Right forelimb (tissue), 1 donor: ENCODE results near the gene SNAPIN.
"Not testable (repeated sequence)": the region's sequence is repeated elsewhere in the genome, so short reads cannot be mapped to it uniquely, and the experiment has no call there.

Source experiments
- DNase-seq: peaks from one replicate; pipeline ENCODE4 v3.0.0-alpha.2; 2018

Gene SNAPIN

GRCh38 chr1:153649137-153649862 lies 9.2 kb upstream of the SNAPIN start:
- no peak for DNase-seq

GRCh38 chr1:153649863-153650235 lies 8.7 kb upstream of the SNAPIN start:
- peak; percentile 63 for DNase-seq

- no peak for DNase-seq
Measured at GRCh38 chr1:153651771-153652170, 6.7 kb upstream of the SNAPIN start.

GRCh38 chr1:153652805-153653500 lies 5.5 kb upstream of the SNAPIN start:
- no peak for DNase-seq

GRCh38 chr1:153655333-153655732 lies 3.2 kb upstream of the SNAPIN start:
- DNase-seq = no peak

GRCh38 chr1:153659175-153659534 lies 652 bp downstream of the SNAPIN start:
- DNase-seq = no peak

- no peak for DNase-seq
Measured at GRCh38 chr1:153659656-153660055, 1.2 kb downstream of the SNAPIN start.

- DNase-seq = no peak
Measured at GRCh38 chr1:153661111-153661708, 2.7 kb downstream of the SNAPIN start.

GRCh38 chr1:153662269-153662668 lies 3.8 kb downstream of the SNAPIN start:
- no peak for DNase-seq

- DNase-seq = no peak
Measured at GRCh38 chr1:153663211-153663610, 4.7 kb downstream of the SNAPIN start.

GRCh38 chr1:153667439-153667838 lies 8.9 kb downstream of the SNAPIN start:
- DNase-seq = no peak

GRCh38 chr1:153668672-153669071 lies 10.2 kb downstream of the SNAPIN start:
- not testable (repeated sequence) for DNase-seq

GRCh38 chr1:153669606-153670005 lies 11.1 kb downstream of the SNAPIN start:
- no peak for DNase-seq

- peak; percentile 53 for DNase-seq
Measured at GRCh38 chr1:153670257-153670858, 11.9 kb downstream of the SNAPIN start.

GRCh38 chr1:153670859-153671627 lies 12.5 kb downstream of the SNAPIN start, which contains the start of gene ILF2:
Gene ILF2, minus strand, starts transcription at chr1:153670993. Its CDS starts 71 bp downstream, at chr1:153670922.
- peak; percentile 99 for DNase-seq

- not testable (repeated sequence) for DNase-seq
Measured at GRCh38 chr1:153671628-153672353, 13.3 kb downstream of the SNAPIN start.

- no peak for DNase-seq
Measured at GRCh38 chr1:153673511-153673910, 15.0 kb downstream of the SNAPIN start.

- peak; percentile 74 for DNase-seq
Measured at GRCh38 chr1:153677718-153678518, 19.4 kb downstream of the SNAPIN start.

- peak; percentile 55 for DNase-seq
Measured at GRCh38 chr1:153678519-153679336, 20.2 kb downstream of the SNAPIN start, which contains the start of gene NPR1. Gene NPR1, plus strand, starts transcription at chr1:153678688. Its CDS starts 421 bp downstream, at chr1:153679109.
